Stimulated activated CD8-positive, alpha-beta memory T cell treated with anti-CD3 and anti-CD28 coated beads, Interleukin-15, amount 100 ng/mL, for 4 hours (primary cell): ENCODE results near the gene SORD.

Experiments
- DNase-seq, 2 donors: peaks; one replicate each; pipeline ENCODE4 v3.0.0-alpha.2; 2020; ENCODE audit warnings: low read depth in 2 of 2

The SORD gene

DNA sequence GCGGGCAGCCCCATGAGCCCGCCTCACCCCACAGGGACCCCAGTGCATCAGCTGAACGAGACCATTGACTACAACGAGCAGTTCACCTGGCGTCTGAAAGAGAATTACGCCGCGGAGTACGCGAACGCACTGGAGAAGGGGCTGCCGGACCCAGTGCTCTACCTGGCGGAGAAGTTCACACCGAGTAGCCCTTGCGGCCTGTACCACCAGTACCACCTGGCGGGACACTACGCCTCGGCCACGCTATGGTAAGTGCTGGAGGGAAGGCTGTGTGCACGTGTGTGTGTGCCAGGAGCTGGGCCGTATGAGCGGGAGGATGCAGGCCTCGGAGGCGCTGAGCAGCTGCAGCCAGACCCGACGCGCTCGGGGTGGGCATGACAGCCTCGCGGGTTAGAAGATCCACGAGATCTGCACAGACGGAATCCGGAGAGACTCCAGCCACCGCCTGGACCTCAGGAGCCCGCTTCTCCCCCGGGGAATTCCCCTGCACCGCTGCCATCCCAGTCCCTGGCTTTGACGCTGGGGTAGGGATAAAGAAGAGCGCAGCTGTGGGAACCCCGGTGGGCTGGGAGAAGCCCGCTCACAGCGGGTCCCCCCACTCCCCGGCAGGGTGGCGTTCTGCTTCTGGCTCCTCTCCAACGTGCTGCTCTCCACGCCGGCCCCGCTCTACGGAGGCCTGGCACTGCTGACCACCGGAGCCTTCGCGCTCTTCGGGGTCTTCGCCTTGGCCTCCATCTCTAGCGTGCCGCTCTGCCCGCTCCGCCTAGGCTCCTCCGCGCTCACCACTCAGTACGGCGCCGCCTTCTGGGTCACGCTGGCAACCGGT, 93.7 kb downstream of the SORD start:
- no peak for DNase-seq

DNA sequence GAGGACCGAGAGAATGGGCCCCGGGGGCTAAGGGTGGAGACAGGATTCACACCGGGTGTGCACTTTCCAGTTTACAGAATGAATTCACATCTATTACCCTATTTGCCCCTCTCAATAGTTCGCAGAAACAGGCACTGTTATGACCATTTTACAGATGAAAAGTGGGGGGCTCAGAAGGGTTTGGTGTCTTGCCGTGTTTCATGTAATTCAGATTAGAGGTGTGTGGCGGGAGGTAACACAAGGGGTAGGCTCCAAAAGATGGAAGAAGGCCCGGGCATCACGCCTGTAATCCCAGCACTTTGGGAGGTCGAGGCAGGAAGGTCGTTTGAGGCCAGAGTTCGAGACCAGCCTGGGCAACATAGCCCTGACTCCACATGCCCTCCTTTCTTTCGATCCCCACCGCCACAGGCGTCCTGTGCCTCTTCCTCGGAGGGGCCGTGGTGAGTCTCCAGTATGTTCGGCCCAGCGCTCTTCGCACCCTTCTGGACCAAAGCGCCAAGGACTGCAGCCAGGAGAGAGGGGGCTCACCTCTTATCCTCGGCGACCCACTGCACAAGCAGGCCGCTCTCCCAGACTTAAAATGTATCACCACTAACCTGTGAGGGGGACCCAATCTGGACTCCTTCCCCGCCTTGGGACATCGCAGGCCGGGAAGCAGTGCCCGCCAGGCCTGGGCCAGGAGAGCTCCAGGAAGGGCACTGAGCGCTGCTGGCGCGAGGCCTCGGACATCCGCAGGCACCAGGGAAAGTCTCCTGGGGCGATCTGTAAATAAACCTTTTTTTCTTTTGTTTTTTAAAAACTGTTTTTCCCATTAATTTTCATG, 94.5 kb downstream of the SORD start:
- no peak for DNase-seq

DNA sequence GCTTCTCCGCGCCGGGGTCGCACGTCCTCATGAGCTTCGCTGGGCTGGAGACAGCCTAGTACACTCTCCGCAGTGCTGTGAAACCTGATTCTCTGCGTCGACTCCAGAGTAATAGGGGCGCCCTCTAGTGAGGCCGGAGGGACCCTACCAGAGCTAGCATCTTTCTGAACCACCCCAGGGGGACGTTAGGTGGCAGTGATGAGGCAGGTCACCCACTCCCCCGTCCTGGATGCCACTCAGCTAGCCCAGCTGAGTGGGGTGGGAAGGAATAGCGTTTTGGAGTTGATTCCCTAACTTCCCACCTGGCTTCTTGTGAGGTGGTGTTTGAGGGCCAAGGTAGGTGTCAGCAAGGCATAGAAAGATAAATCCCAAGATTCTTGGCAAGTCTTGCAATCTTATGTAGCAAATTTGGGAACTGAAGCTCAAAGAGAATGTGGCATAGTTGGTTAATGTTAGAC, 95.2 kb downstream of the SORD start:
- DNase-seq, result peak; percentile 57 to 70

DNA sequence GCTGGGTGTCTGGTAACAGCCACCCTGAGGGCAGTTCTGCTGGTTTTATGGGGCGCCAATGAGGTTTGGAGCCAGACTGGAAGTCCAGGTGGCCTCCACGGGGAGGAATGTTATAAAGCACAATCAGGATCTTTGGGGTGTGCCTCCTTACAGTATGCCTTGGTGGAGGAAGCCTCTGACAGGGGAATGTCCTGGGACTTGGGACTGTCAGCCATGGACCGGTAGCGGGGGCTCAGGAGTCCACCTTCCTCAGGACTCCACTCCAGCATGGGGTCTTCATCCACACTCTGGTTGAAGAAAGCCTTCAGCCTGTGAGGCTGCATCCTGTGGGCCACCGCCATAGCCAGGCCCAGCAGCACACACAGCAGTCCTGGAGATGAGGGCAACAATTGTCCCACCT, 96.0 kb downstream of the SORD start:
- DNase-seq, result no peak

DNA sequence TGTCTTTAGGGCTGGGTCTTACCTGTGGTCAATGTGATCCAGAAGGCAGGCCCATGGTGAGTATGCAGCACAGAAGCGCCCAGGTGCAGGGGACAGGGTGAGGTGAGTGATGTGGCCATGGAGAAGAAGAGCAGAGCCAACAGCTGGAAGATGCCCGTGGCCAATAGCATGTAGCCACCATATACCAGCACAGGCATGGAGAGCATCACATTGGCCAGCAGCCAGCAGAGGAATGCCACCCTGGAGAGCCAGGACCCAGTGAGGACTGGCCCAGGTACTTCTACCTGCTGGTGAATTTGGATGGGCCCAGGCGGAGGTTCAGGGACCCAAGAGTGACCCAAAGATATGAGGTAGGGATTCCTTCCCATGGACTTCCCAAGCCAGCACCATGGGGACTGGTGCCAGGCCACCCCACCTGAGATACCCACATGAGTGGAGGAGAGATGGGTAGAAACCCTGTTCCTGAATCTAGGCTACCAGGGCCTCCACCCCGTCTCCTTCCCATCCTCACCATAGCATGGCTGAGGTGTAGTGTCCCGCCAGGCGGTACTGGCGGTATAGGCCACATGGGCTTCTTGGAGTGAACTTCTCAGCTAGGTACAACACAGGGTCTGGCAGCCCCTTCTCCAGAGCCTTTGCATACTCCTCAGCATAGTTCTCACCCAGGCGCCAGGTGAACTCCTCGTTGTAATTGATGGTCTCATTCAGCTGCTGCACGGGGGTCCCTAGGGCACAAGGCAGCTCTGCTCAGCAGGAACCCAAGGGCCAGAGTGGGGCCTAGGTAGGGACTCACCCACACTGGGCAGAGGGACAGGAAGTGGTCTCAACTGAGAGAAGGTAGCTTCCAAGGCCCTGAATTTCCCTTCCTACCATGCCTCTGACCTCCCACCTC, 97.3 kb downstream of the SORD start:
- no peak for DNase-seq

DNA sequence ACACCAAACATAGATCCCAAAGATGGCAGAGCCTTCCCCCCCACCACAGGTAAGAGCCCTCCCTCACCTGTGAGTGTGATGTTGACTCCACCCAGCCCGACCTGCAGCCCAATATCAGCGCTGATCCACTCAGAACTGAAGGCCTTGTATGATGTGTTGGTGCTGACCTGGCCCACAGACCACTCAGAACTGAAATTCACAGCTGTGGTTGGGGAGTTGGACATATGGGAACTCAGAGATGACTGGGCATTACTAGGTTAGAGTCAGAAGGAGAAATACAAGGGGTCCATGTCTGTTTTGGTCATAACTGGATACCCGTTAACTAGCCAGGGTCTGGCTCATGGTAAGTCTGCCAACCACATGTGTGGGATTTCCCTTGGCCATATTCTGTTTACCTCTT, 98.0 kb downstream of the SORD start:
- DNase-seq, result no peak

DNA sequence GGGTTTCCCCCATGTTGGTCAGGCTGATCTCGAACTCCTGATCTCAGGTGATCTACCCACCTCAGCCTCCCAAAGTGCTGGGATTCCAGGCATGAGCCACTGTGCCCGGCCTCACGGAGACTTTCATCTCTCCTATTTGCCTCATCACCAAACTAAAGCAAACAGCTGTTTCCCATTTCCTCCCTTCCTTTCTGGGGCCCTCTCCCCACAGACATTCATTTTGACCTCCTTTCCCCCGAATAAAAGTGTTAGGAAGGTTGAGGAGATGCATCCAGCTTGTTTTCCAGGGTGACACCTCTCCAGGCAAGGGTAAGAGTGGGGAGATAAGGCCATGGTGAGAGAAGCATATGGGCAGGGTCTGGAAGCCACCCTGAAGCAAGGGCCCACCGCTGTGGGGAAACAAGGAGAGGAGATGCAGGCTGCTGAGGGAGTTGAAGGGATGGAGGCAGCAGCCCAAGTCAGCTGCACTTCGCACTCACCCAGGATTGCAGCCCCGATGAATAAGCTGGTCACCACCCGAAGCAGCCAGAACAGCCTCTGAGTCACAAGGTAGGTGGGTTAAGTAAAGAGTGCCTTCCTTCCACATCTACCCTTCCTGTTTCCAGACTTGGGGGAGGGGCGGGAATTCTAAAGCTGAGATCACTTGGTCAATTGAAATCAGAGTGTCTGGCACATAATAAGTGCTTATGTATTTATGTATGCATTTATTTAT, 98.9 kb downstream of the SORD start:
- DNase-seq, result no peak

DNA sequence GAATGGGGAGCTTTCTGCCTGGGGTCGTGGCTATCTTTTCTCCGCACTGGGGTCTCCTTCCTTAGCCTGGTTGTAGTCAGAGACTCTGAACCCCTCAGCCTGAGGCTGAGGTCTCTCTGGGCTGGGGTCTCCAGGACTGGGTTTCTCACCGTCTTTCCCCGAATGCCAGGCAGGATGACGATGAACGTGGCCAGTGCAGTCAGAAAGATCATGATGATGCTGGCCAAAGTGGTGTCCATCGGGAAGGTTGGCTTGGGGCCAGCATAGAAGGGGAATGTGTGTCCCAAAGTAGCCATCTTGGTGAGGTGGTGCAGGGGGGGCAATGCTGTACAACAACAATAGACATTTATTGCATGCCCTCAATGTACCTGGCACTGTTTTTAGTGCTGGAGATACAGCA, 99.7 kb downstream of the SORD start:
- DNase-seq, result no peak

DNA sequence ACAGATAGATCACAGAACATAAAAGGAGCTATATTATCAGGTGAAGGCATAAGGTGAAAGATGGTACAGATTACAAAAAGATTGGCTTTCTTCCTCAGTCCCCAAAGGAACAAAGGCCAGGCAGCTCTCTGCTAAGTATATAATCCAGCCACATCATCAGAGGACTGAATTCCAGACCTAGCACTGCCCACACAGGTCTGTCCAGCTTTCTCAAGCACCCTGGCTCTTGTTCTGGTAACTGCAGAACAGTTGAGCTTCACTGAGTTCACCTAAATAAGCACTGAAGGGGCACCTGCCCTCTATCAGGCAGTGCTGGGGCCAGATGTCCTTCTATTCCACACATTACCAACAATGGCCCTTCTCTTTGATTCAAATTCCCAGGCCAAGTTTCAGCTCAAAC, 100.4 kb downstream of the SORD start:
- DNase-seq, result no peak

DNA sequence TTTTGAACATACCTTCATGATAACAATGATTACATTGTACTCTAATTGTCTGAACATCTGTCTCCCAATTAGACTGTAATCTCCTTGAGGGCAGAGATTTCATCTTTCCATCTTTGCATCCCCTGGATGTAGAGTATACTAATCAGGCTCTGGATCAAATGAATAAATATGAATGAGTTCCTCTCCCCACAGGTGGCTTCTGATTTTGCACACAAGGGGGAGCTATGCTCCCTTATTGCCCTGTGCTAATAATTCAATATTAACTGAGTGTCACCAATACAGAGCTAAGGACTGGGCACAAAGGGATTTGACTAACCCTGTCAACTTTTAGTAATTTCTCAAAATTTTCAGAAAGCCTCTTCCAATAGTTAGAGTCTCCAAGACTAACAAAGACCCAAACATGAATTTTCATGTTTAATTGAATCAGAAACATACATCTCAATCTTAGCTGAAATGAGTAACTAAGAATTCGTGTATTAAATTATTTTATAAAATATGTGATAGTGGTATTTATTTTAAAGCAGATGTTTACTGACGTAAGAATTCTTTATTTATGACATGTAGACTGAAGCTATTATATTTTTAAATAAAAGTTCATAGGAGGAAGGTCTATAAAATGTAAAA, 103.7 kb downstream of the SORD start:
- no peak for DNase-seq
